ENCODE results near the gene MLLT3.

The MLLT3 gene

GRCh38 chr9:20407013-20407412 is 215.3 kb downstream of the MLLT3 start:
- TF ChIP-seq REST (IDR thresholded peaks at IDR 0.05; ENCODE audit: insufficient read depth in 1 of 2, low read depth in 2 of 2, low read length in 2 of 2) (no peak), TAF1 (IDR thresholded peaks at IDR 0.05; ENCODE audit: borderline replicate concordance, insufficient read depth, low read length) (no peak), POLR2AphosphoS5 (IDR thresholded peaks at IDR 0.05; ENCODE audit: low read depth, low read length) (no peak), FOXP2 (optimal IDR thresholded peaks at IDR 0.05; ENCODE audit: borderline replicate concordance, extremely low read depth, extremely low read length, insufficient read depth) (no peak), SIN3A (IDR thresholded peaks at IDR 0.05; ENCODE audit: borderline replicate concordance, insufficient read depth, low read length) (no peak)

GRCh38 chr9:20406344-20406743 is 216.0 kb downstream of the MLLT3 start:
- TF ChIP-seq FOXP2 (optimal IDR thresholded peaks at IDR 0.05; ENCODE audit: borderline replicate concordance, extremely low read depth, extremely low read length, insufficient read depth) (no peak), REST (IDR thresholded peaks at IDR 0.05; ENCODE audit: insufficient read depth in 1 of 2, low read depth in 2 of 2, low read length in 2 of 2) (no peak), TAF1 (IDR thresholded peaks at IDR 0.05; ENCODE audit: borderline replicate concordance, insufficient read depth, low read length) (no peak), SIN3A (IDR thresholded peaks at IDR 0.05; ENCODE audit: borderline replicate concordance, insufficient read depth, low read length) (no peak), POLR2AphosphoS5 (IDR thresholded peaks at IDR 0.05; ENCODE audit: low read depth, low read length) (no peak)

GRCh38 chr9:20405616-20406015 is 216.7 kb downstream of the MLLT3 start:
- no peak for TF ChIP-seq TAF1 (IDR thresholded peaks at IDR 0.05; ENCODE audit: borderline replicate concordance, insufficient read depth, low read length)
- TF ChIP-seq SIN3A (IDR thresholded peaks at IDR 0.05; ENCODE audit: borderline replicate concordance, insufficient read depth, low read length), result no peak
- no peak for TF ChIP-seq REST (IDR thresholded peaks at IDR 0.05; ENCODE audit: insufficient read depth in 1 of 2, low read depth in 2 of 2, low read length in 2 of 2)
- no peak for TF ChIP-seq POLR2AphosphoS5 (IDR thresholded peaks at IDR 0.05; ENCODE audit: low read depth, low read length)
- TF ChIP-seq FOXP2 (optimal IDR thresholded peaks at IDR 0.05; ENCODE audit: borderline replicate concordance, extremely low read depth, extremely low read length, insufficient read depth), result no peak

- TF ChIP-seq REST (IDR thresholded peaks at IDR 0.05; ENCODE audit: insufficient read depth in 1 of 2, low read depth in 2 of 2, low read length in 2 of 2), result no peak
- no peak for TF ChIP-seq FOXP2 (optimal IDR thresholded peaks at IDR 0.05; ENCODE audit: borderline replicate concordance, extremely low read depth, extremely low read length, insufficient read depth)
- no peak for TF ChIP-seq POLR2AphosphoS5 (IDR thresholded peaks at IDR 0.05; ENCODE audit: low read depth, low read length)
- no peak for TF ChIP-seq SIN3A (IDR thresholded peaks at IDR 0.05; ENCODE audit: borderline replicate concordance, insufficient read depth, low read length)
- no peak for TF ChIP-seq TAF1 (IDR thresholded peaks at IDR 0.05; ENCODE audit: borderline replicate concordance, insufficient read depth, low read length)
Observed at GRCh38 chr9:20405078-20405477, 217.2 kb downstream of the MLLT3 start.

Data from PFSK-1 (cell line).